Measurements from ENCODE around the gene ARCN1. TPM values are rescaled to one million over a fixed set of nuclear protein-coding genes. Genes with fewer than 3 reads are reported as not detected.

ARCN1 gene
- total RNA-seq, 4 donors from 2014 or later, result 48.7 to 78.7 (median 65.4) TPM

GRCh38 chr11:118526688-118527087, 45.5 kb upstream of the ARCN1 start:
- no peak for ATAC-seq
- in situ Hi-C loops (cut with MboI; ENCODE audit: low sequenced_read_pairs in 4 of 4), result no loop called here
- H3K4me1 ChIP-seq, result peaks cover 11 to 19% of the 10 kb centered on the region in 2 donors
- TF ChIP-seq POLR2A (IDR thresholded peaks at IDR 0.05) (no peak), CTCF (IDR thresholded peaks at IDR 0.05 in 4 of 5, conservative IDR thresholded peaks at IDR 0.05 in 1 of 5) (no peak)
- H3K27me3 ChIP-seq, result no peaks in the 10 kb centered on the region
- peaks cover 0 to 21% of the 10 kb centered on the region in 2 donors for H3K36me3 ChIP-seq
- intact Hi-C loops (cut with DNase I; ENCODE audit: low total_unique reads), result no loop called here
- no peaks in the 10 kb centered on the region for H3K9me3 ChIP-seq
- no peak overlapping the region for H3K4me3 ChIP-seq
- no peak for DNase-seq
- H3K27ac ChIP-seq, result no peak overlapping the region

GRCh38 chr11:118527109-118527508, 45.1 kb upstream of the ARCN1 start, which contains the start of gene TTC36:
TTC36 (plus strand) TSS chr11:118527474; CDS start chr11:118527495, 21 bp downstream.
- DNase-seq (no peak), ATAC-seq (no peak)
- H3K27ac ChIP-seq, result no peak within 1 kb of the TSS
- intact Hi-C loops (cut with DNase I; ENCODE audit: low total_unique reads) (no loop called here), in situ Hi-C loops (cut with MboI; ENCODE audit: low sequenced_read_pairs in 4 of 4) (no loop called here)
- H3K4me1 ChIP-seq, result peaks cover 13 to 19% of the 10 kb centered on the region in 2 donors
- no peaks in the 10 kb centered on the region for H3K9me3 ChIP-seq
- TF ChIP-seq POLR2A (IDR thresholded peaks at IDR 0.05) (no peak), CTCF (IDR thresholded peaks at IDR 0.05 in 4 of 5, conservative IDR thresholded peaks at IDR 0.05 in 1 of 5) (no peak)
- H3K27me3 ChIP-seq, result no peaks in the 10 kb centered on the region
- H3K4me3 ChIP-seq, result no peak within 1 kb of the TSS
- peaks cover 0 to 17% of the 10 kb centered on the region in 2 donors for H3K36me3 ChIP-seq

- DNase-seq, result no peak
- ATAC-seq, result no peak
- intact Hi-C loops (cut with DNase I; ENCODE audit: low total_unique reads) (no loop called here), in situ Hi-C loops (cut with MboI; ENCODE audit: low sequenced_read_pairs in 4 of 4) (no loop called here)
- Histone ChIP-seq H3K36me3 (peaks cover 0 to 3% of the 10 kb centered on the region in 2 donors), H3K27me3 (no peaks in the 10 kb centered on the region), H3K27ac (no peak overlapping the region), H3K9me3 (no peaks in the 10 kb centered on the region), H3K4me1 (peaks cover 13 to 19% of the 10 kb centered on the region in 2 donors), H3K4me3 (no peak overlapping the region)
- no peak for TF ChIP-seq CTCF (IDR thresholded peaks at IDR 0.05 in 4 of 5, conservative IDR thresholded peaks at IDR 0.05 in 1 of 5)
- no peak for TF ChIP-seq POLR2A (IDR thresholded peaks at IDR 0.05)
These were observed 43.7 kb upstream of the ARCN1 start for GRCh38 chr11:118528511-118528910.

GRCh38 chr11:118529584-118530175, 42.5 kb upstream of the ARCN1 start:
- intact Hi-C loops (cut with DNase I; ENCODE audit: low total_unique reads) (loop anchor here (5.0 kb wide), 1 partner anchor 38 kb away; the partner anchor contains the start of gene IFT46), in situ Hi-C loops (cut with MboI; ENCODE audit: low sequenced_read_pairs in 4 of 4) (no loop called here)
- Histone ChIP-seq H3K4me3 (peak overlapping the region in 3 of 4 donors; percentile 60 to 85 (median 77)), H3K27ac (peak overlapping the region in 3 of 4 donors; percentile 43 to 82 (median 82)), H3K36me3 (no peaks in the 10 kb centered on the region), H3K27me3 (no peaks in the 10 kb centered on the region), H3K9me3 (no peaks in the 10 kb centered on the region), H3K4me1 (peaks cover 13 to 19% of the 10 kb centered on the region in 2 donors)
- no peak for DNase-seq
- no peak for ATAC-seq
- TF ChIP-seq POLR2A (IDR thresholded peaks at IDR 0.05) (no peak), CTCF (IDR thresholded peaks at IDR 0.05 in 4 of 5, conservative IDR thresholded peaks at IDR 0.05 in 1 of 5) (no peak)
